HG03097 (cell line): ENCODE measurements around the gene PPM1L.

Source experiments
- ATAC-seq: cut with Tn5 transposase; IDR thresholded peaks from one replicate; pipeline ENCODE4 v1.9.1; 2021; ENCODE audit not compliant: unreplicated experiment, low FRiP score

PPM1L gene

DNA sequence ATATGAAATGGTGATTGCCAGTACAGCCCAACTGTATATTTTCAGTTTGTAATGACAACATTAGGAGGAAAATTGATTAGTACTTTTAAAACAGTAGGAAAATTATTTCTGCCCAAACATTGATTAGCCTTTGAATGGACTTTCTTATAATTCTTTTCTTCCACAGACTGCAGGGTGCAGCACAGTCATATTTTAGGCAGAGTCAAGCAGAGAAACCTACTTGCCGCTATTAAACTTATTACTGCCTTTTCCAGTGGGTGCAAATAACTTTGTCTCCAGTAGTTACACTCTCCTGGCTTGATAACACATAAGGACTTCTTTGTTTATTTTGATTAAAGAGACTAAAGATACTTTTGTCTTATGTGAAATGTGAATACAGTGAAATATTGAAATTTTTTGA is 85.4 kb downstream of the PPM1L start:
- ATAC-seq = no peak

- no peak for ATAC-seq
Measured at GRCh38 chr3:160842021-160843005, 86.3 kb downstream of the PPM1L start.

- ATAC-seq = no peak
Measured at GRCh38 chr3:160851629-160852210, 95.7 kb downstream of the PPM1L start.

DNA sequence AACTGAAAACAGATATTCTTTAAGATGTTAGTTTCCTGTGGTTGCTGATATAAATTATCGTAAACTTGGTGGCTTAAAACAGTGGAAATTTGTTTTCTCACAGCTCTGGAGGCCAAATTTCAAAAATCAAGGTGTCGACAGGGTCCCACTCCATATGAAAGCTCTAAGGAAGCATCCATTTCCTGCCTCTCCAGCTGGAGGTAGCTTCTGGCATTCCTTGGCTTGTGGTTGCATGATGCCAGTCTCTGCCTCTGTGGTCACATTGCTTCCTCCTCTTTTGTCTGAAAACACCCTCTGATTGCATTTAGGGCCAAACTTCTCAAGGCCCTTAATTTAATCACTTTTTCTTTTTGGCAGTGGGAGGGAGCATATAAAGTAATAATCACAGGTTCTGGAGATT is 96.8 kb downstream of the PPM1L start:
- no peak for ATAC-seq

GRCh38 chr3:160856450-160856849 is 100.4 kb downstream of the PPM1L start:
- no peak for ATAC-seq

- ATAC-seq = no peak
Measured at GRCh38 chr3:160857476-160858119, 101.6 kb downstream of the PPM1L start.

DNA sequence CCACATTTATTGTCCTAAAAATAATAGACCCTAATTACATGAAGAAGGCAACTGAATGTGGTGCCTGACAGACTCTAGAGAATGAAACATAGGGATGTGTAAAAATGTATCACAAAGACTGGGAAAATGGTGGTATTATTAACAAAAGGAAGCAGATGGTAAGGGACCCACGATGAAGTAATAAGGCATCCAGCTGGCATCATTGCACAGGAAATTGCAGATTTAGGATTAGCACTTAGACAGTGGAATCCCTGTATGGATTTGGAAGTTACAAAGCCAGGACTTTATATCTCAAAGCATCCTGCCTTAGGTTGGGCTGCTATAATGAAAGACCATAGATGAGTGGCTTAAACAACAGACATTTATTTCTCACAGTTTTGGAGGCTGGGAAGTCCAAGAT is 104.3 kb downstream of the PPM1L start:
- ATAC-seq = no peak

- no peak for ATAC-seq
Measured at GRCh38 chr3:160869825-160870224, 113.8 kb downstream of the PPM1L start.

GRCh38 chr3:160870327-160870726 is 114.3 kb downstream of the PPM1L start:
- ATAC-seq = no peak

GRCh38 chr3:160874736-160875135 is 118.7 kb downstream of the PPM1L start:
- ATAC-seq = no peak

GRCh38 chr3:160876643-160877042 is 120.6 kb downstream of the PPM1L start:
- no peak for ATAC-seq

DNA sequence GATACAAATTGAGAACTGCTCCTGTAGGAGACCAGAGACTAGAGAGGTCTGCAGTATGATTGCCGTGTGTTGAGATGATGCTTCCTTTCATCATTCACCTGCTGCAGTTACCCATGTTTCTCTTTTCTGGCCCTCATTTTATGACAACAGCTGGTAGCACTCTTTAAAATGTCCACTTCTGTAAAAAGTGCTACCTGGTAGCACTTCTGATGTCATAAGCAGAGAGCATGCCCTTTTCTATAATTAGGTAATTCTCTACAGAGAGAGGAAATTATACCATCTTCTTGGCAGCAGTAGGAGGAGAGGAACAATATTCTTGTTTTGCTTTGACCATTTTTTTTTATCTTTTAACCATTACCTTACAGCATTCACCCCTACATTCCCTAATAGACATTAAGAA is 123.8 kb downstream of the PPM1L start:
- ATAC-seq = no peak

DNA sequence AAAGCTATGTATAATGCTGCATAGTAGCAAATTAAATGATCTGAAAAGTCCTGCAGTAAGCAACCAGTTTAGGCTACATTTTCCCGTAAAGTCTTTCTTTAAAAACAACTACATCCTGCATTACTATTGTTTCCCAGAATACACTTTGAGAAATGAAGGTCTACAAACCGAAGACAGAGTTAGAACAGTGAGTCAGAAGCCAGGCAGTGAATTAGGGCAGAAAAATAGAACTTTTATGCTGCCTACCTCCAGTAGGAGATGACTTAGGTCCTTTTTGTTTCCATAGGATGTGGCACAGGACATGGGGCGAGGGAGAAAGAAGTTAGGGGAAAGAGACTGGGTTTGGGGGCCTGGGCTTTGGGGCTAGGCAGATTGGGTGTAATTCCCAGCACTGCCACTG is 127.3 kb downstream of the PPM1L start:
- ATAC-seq = no peak

DNA sequence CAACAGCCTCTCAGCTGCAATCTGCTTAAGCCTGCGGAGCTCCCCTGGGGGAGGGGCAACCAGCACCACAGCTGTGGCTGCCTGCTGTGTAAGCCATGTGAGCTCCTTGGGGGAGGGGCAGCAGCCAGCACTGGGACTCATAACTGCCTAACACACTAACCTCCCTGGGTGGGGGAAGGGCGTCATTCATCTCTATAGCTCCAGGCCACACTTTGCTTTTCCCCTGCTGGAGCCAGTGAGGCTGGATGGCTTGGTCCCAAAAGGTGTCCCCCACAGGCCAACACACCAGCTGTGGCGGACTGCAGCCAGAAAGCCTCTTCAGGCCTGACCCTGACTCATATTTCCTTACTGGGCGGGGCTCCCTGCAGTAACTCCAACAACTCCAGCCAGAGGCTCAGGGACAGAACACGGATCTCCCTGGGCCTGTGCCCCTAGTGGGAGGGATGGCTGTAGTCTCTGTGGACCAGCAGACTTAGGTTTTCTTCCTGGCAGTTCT is 129.8 kb downstream of the PPM1L start:
- peak; percentile 26 for ATAC-seq

- ATAC-seq = peak; percentile 72
Measured at GRCh38 chr3:160886421-160886820, 130.4 kb downstream of the PPM1L start.

DNA sequence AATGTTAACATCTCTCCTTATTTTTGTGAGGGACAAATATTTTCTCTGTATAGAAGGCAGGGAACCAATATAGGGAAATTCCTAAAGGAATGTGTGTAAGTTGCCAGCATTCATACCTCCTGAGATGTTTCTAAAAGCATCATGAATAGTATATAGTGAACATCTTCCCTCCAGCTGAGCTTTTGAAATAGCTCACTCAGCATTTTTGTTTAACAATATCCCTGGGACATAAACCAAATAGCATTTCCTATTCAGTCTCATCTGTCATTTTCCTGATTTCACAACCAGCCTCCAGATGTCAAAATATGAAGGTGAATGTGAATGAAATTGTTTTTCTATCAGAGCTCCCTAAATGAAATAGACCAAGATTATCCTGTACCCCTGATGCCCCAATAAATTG is 137.2 kb downstream of the PPM1L start:
- no peak for ATAC-seq

GRCh38 chr3:160904691-160905090 is 148.7 kb downstream of the PPM1L start:
- ATAC-seq = no peak

DNA sequence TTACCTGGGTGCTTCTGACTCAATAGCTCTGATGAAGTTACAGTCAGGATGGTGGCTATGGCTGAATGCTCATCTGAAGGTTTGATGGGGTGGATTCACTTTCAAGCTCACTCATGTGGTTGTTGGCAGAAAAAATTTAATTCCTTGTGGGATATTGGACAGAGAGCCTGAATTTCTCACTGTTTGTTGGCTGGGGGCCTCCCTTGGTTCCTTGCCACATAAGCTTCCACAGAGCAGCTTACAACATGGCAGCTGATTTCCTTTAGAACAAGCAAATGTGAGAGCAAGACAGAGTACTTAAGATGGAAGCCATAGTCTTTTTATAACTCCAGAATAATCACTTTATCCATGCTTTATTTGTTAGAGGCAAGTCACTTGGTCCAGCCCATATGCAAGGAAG is 150.6 kb downstream of the PPM1L start:
- ATAC-seq = no peak

GRCh38 chr3:160909917-160910316 is 153.9 kb downstream of the PPM1L start:
- ATAC-seq = no peak

GRCh38 chr3:160911411-160911810 is 155.4 kb downstream of the PPM1L start:
- ATAC-seq = no peak

- ATAC-seq = no peak
Measured at GRCh38 chr3:160916472-160916871, 160.4 kb downstream of the PPM1L start.
